Measurements from ENCODE around the gene TRIM5. TPM values are rescaled to one million over a fixed set of nuclear protein-coding genes. Genes with fewer than 3 reads are reported as not detected.

TRIM5 gene
- total and polyA plus RNA-seq, 10 of the 15 experiments (the other 5 are each of a cell fraction or from before 2014, with no cell fraction given) = 20.0 to 59.7 (median 31.8) TPM

- H3K27ac ChIP-seq (ENCODE audit: control insufficient read depth, insufficient read depth) = peak overlapping the region; percentile 100
- 2% methylated on average over 5 of the region's 5 CpGs for WGBS (ENCODE audit: insufficient coverage, insufficient replicate concordance, low lambda C conversion rate, missing lambda C conversion rate)
- peaks cover 0 to 7% of the 10 kb centered on the region in 2 experiments; a peak in 1 of 4 replicates for H3K36me3 ChIP-seq (ENCODE audit: control insufficient read depth in 2 of 2, insufficient read depth in 2 of 2, low read length in 1 of 2)
- H2AFZ ChIP-seq (ENCODE audit: control insufficient read depth, low read depth, low read length) = no peak overlapping the region
- H3K27me3 ChIP-seq (replicated peaks in 1 of 2; ENCODE audit: control insufficient read depth in 2 of 2, insufficient read depth in 2 of 2, low read length in 1 of 2) = no peaks in the 10 kb centered on the region
- ChIA-PET RAD21 (ENCODE audit: unreplicated experiment) (interaction anchor here (1.2 to 5.0 kb wide), 8 partner anchors 9 to 109 kb away, joined by 3 to 61 read pairs (median 6); partner anchors contain the start of gene TRIM34), POLR2A (interaction anchor here (3.4 to 6.1 kb wide), 3 partner anchors 9 to 65 kb away, joined by 25 to 58 read pairs (median 38); partner anchors contain the start of gene TRIM34), CTCF (interaction anchor here (1.1 to 3.3 kb wide), 6 partner anchors 10 to 119 kb away, joined by 4 to 25 read pairs (median 6); partner anchors contain the start of gene OR52N2), SMC1A (ENCODE audit: uncharacterized antibody, unreplicated experiment) (interaction anchor here (1.0 to 6.6 kb wide), 8 partner anchors 8 to 95 kb away, joined by 3 to 96 read pairs (median 6); partner anchors contain the start of gene TRIM6)
- in situ Hi-C loops (cut with MboI) (loop anchor here (25.0 kb wide), 2 partner anchors 1822 to 1828 kb away; partner anchors contain the start of genes PPFIBP2 and STIM1), intact Hi-C loops (cut with micrococcal nuclease; ENCODE audit: unreplicated experiment) (loop anchor here (10.0 kb wide), 1 partner anchor 1054 kb away; no protein-coding TSS in a partner anchor)
- peaks cover 8% of the 10 kb centered on the region for H3K4me1 ChIP-seq (ENCODE audit: control insufficient read depth, insufficient read depth, low read length)
- H3K4me2 ChIP-seq (ENCODE audit: control insufficient read depth, insufficient read depth) = peak overlapping the region; percentile 80
- peak; percentile 28 for ATAC-seq
- H3K79me2 ChIP-seq (ENCODE audit: control insufficient read depth, insufficient read depth, low read length) = peaks cover 70% of the 10 kb centered on the region
- H4K20me1 ChIP-seq (ENCODE audit: control insufficient read depth, insufficient read depth) = no peaks in the 10 kb centered on the region
- no TSS peak for BruUV-seq (replicated peaks)
- TF ChIP-seq MTA2 (IDR thresholded peaks at IDR 0.05; ENCODE audit: low read depth) = no peak
- 0 out of 2 replicates have a peak, but pooled peaks have one; percentile 11 for TF ChIP-seq NKRF (conservative IDR thresholded peaks at IDR 0.05)
- no peak for TF ChIP-seq EED (IDR thresholded peaks at IDR 0.05; ENCODE audit: low read depth)
- TF ChIP-seq SRF (IDR thresholded peaks at IDR 0.05; ENCODE audit: low read depth in 2 of 2, low read length in 2 of 2) = no peak
- TF ChIP-seq NFXL1 (IDR thresholded peaks at IDR 0.05; ENCODE audit: borderline replicate concordance) = no peak
- TF ChIP-seq MXI1 (IDR thresholded peaks at IDR 0.05; ENCODE audit: low read depth, low read length) = 0 out of 2 replicates have a peak, but pooled peaks have one; percentile 59
- TF ChIP-seq HSF1 (IDR thresholded peaks at IDR 0.05; ENCODE audit: low read depth, low read length) = no peak
- no peak for TF ChIP-seq IKZF2 (IDR thresholded peaks at IDR 0.05)
- TF ChIP-seq CTCF (IDR thresholded peaks at IDR 0.05 in 2 of 3, conservative IDR thresholded peaks at IDR 0.05 in 1 of 3; ENCODE audit: control insufficient read depth in 2 of 3, extremely low read depth in 1 of 3, insufficient read depth in 1 of 3, low read depth in 3 of 3, low read length in 3 of 3) = no peak
- no peak for TF ChIP-seq HDAC6 (IDR thresholded peaks at IDR 0.05; ENCODE audit: unreplicated experiment)
- TF ChIP-seq MLLT1 (IDR thresholded peaks at IDR 0.05) = 0 out of 2 replicates have a peak, but pooled peaks have one; percentile 1
- no peak for TF ChIP-seq ZBTB4 (CRISPR knock-in tag; IDR thresholded peaks at IDR 0.05)
- no peak for FAIRE-seq
- no peak for DNase-seq (ENCODE audit: low read depth, low spot score)
- H3K9me3 ChIP-seq (replicated peaks; ENCODE audit: control insufficient read depth, insufficient read depth, low read length) = no peaks in the 10 kb centered on the region
- peak overlapping the region; percentile 100 for H3K9ac ChIP-seq (ENCODE audit: control insufficient read depth, insufficient read depth, low read length)
- peak overlapping the region; percentile 78 for H3K4me3 ChIP-seq
These were observed 5.9 kb upstream of the TRIM5 start for GRCh38 chr11:5690736-5691135.
